Astrocyte (in vitro differentiated cells and primary cell): ENCODE data around the gene CLBA1.

Experiments
- CTCF ChIP-seq: IDR thresholded peaks from 2 replicates; pipeline ENCODE4 v1.5.1; 2011; ENCODE audit warnings: low read depth, mild to moderate bottlenecking, inconsistent platforms, low read length, moderate library complexity; ENCODE audit not compliant: insufficient read depth
- EZH2 ChIP-seq: IDR thresholded peaks from 2 replicates; pipeline ENCODE4 v1.6.1; 2012; ENCODE audit warnings: mild to moderate bottlenecking, low read length, inconsistent platforms; ENCODE audit not compliant: insufficient read depth

DNA sequence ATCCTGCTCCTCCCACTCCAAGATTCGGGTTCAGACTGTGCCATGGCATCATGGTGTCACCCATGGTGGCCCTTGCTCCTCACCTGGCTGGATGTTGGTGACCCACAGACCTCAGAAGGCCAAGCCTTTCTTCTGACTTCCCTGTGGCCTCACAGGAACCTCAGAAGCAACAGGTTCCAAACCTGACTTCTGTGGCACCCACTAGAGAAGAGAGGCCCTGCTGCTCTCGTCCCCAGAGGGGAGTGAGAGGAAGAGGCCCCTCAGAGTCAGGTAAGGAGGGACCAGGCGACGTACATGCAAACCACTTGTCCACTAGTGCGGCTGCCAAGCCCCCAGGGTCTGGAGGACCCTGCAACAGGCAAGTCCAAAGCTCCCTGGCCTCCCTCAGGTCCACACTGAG lies 10.4 kb downstream of the CLBA1 start:
- TF ChIP-seq CTCF: no peak
- TF ChIP-seq EZH2: no peak
